GM21360 (cell line): ENCODE results near the gene ALK.

Source experiments
- ATAC-seq: cut with Tn5 transposase; IDR thresholded peaks from one replicate; pipeline ENCODE4 v1.9.1; 2021; ENCODE audit warnings: mild to moderate bottlenecking, moderate library complexity; ENCODE audit not compliant: unreplicated experiment

The ALK gene

GRCh38 chr2:29921560-29921915, at the start of gene ALK:
ALK (minus strand) TSS chr2:29921586; CDS start chr2:29920659, 927 bp downstream.
- no peak for ATAC-seq

GRCh38 chr2:29966266-29966665, 44.9 kb upstream of the ALK start:
- ATAC-seq = no peak

- ATAC-seq = no peak
Measured at GRCh38 chr2:29963972-29964570, 42.7 kb upstream of the ALK start.

GRCh38 chr2:29962922-29963321, 41.5 kb upstream of the ALK start:
- ATAC-seq = no peak

- no peak for ATAC-seq
Measured at GRCh38 chr2:29954316-29954715, 32.9 kb upstream of the ALK start.

- ATAC-seq = no peak
Measured at GRCh38 chr2:29952973-29953372, 31.6 kb upstream of the ALK start.

- no peak for ATAC-seq
Measured at GRCh38 chr2:29951576-29951975, 30.2 kb upstream of the ALK start.

GRCh38 chr2:29950481-29950880, 29.1 kb upstream of the ALK start:
- ATAC-seq = no peak

GRCh38 chr2:29949042-29949441, 27.7 kb upstream of the ALK start:
- no peak for ATAC-seq

- ATAC-seq = no peak
Measured at GRCh38 chr2:29946505-29946904, 25.1 kb upstream of the ALK start.

GRCh38 chr2:29942711-29943110, 21.3 kb upstream of the ALK start:
- no peak for ATAC-seq

GRCh38 chr2:29940706-29941105, 19.3 kb upstream of the ALK start:
- no peak for ATAC-seq

- no peak for ATAC-seq
Measured at GRCh38 chr2:29936020-29936419, 14.6 kb upstream of the ALK start.

GRCh38 chr2:29931818-29932217, 10.4 kb upstream of the ALK start:
- no peak for ATAC-seq

- ATAC-seq = no peak
Measured at GRCh38 chr2:29923110-29923721, 1.8 kb upstream of the ALK start.

GRCh38 chr2:29922605-29923004, 1.2 kb upstream of the ALK start:
- no peak for ATAC-seq

GRCh38 chr2:29920631-29921559, 491 bp downstream of the ALK start:
- ATAC-seq = no peak

GRCh38 chr2:29920130-29920577, 1.2 kb downstream of the ALK start:
- no peak for ATAC-seq

GRCh38 chr2:29918941-29919340, 2.4 kb downstream of the ALK start:
- no peak for ATAC-seq

GRCh38 chr2:29917781-29918180, 3.6 kb downstream of the ALK start:
- ATAC-seq = no peak

GRCh38 chr2:29916571-29916970, 4.8 kb downstream of the ALK start:
- no peak for ATAC-seq

- ATAC-seq = no peak
Measured at GRCh38 chr2:29910960-29911359, 10.4 kb downstream of the ALK start.
